ENCODE measurements around the gene FAHD2A. TPM values are rescaled to one million over a fixed set of nuclear protein-coding genes. Genes with fewer than 3 reads are reported as not detected.

The FAHD2A gene
- total and polyA plus RNA-seq, 8 donors = 11.7 to 40.7 (median 24.7) TPM

DNA sequence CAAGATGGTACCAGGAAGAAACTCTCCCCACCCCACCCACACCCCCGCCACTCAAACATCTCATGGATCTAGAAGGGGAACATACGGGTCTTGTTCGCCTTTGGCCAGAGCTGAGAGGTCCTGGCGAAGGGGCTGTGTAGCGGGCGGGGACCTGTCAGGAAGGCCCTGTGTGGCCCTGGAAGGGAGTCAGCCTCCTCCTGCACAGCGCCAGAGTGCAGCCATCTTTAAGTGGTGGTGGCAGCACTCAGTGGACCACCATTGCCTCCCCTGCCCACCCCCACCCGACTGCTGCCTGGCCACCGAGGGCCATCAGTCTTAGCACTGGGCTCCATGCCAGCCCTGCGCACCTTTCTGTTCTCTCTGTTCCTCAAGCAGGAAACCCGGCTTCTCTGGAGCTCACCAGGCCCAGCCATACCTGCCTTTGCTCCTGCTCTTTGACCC is 11.6 kb upstream of the FAHD2A start:
- H3K4me1 ChIP-seq = peaks cover 5 to 24% (median 14%) of the 10 kb centered on the region in 4 donors
- H3K4me3 ChIP-seq = no peak overlapping the region
- H3K36me3 ChIP-seq = no peaks in the 10 kb centered on the region
- H3K9me3 ChIP-seq = no peaks in the 10 kb centered on the region
- TF ChIP-seq POLR2AphosphoS5 (IDR thresholded peaks at IDR 0.05) (no peak), EP300 (IDR thresholded peaks at IDR 0.05) (no peak), POLR2A (IDR thresholded peaks at IDR 0.05) (no peak)
- TF ChIP-seq, protein P1, sequence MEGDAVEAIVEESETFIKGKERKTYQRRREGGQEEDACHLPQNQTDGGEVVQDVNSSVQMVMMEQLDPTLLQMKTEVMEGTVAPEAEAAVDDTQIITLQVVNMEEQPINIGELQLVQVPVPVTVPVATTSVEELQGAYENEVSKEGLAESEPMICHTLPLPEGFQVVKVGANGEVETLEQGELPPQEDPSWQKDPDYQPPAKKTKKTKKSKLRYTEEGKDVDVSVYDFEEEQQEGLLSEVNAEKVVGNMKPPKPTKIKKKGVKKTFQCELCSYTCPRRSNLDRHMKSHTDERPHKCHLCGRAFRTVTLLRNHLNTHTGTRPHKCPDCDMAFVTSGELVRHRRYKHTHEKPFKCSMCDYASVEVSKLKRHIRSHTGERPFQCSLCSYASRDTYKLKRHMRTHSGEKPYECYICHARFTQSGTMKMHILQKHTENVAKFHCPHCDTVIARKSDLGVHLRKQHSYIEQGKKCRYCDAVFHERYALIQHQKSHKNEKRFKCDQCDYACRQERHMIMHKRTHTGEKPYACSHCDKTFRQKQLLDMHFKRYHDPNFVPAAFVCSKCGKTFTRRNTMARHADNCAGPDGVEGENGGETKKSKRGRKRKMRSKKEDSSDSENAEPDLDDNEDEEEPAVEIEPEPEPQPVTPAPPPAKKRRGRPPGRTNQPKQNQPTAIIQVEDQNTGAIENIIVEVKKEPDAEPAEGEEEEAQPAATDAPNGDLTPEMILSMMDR (IDR thresholded peaks at IDR 0.05) = no peak
- DNase-seq = no peak
- H3K27me3 ChIP-seq = peaks cover 0 to 11% (median 0%) of the 10 kb centered on the region in 3 donors
- no peak overlapping the region for H3K27ac ChIP-seq
- 73 to 95% (median 78%) methylated on average over 9 to 11 of the region's 11 CpGs for WGBS, 5 donors
- intact Hi-C loops (cut with DNase I; ENCODE audit: low total_unique reads) = no loop called here

DNA sequence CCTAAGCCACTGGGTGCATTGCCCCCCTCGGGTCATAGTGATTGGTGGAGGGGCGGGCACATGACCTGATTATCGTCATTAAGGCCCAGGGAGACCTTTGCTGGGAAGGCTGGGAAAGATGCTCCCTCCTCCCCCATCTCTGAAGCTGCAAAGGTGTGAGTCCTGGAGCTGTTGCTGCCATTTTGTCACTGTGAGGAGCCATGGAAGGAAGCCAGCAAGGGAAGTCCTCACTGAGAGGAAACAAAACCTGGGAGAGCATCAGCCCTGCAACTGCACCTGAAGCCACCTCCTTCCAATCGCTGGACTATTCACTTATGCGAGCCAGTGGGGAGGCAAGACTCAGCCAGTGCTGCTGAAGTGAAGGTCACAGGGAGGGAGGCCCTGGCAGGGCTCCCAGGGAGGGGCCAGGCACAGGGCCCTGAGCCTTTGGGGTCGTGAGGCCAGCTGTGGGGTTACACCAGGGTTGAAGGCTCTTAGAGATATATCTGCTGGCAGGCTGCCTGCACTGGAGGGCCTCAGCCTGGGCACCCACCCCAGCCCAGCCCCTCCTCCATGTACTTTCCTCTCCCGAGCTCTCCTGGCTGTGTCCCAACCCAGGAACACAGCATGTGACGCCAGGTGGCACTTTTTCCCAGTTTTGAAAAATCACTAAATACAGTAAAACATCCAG is 10.7 kb upstream of the FAHD2A start:
- Histone ChIP-seq H3K36me3 (no peaks in the 10 kb centered on the region), H3K4me3 (no peak overlapping the region), H3K27me3 (peaks cover 0 to 11% (median 0%) of the 10 kb centered on the region in 3 donors), H3K9me3 (no peaks in the 10 kb centered on the region), H3K4me1 (peaks cover 5 to 24% (median 14%) of the 10 kb centered on the region in 4 donors), H3K27ac (peak overlapping the region in 1 of 5 donors; percentile 3)
- 40 to 63% (median 57%) methylated on average over 6 to 8 of the region's 8 CpGs for WGBS, 5 donors
- TF ChIP-seq, protein P1 (IDR thresholded peaks at IDR 0.05) = no peak
- no peak for TF ChIP-seq POLR2A (IDR thresholded peaks at IDR 0.05)
- no peak for TF ChIP-seq EP300 (IDR thresholded peaks at IDR 0.05)
- TF ChIP-seq POLR2AphosphoS5 (IDR thresholded peaks at IDR 0.05) = no peak
- intact Hi-C loops (cut with DNase I; ENCODE audit: low total_unique reads) = no loop called here
- DNase-seq = peak; percentile 59 to 66

DNA sequence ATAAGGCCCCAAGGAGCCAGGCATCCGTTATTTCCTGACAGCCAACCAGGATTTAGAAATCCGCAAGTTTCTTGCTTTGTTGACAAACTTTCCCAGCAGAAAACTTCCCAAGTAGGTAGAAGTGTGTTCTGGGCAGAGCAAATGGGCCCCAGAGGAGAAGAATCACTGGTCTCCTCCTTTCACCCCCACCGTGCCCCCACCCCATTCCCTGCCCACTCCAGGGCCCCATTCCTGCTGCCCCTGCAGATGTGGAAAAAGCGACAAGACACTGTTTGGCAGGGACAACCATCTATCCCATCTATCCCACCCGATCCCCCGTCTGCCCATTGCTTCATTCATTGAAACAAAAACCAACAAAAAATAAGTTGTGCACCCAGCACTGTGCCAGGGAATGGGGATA is 10.2 kb upstream of the FAHD2A start:
- 68 to 86% (median 82%) methylated on average over 6 of the region's 6 CpGs for WGBS, 5 donors
- DNase-seq = no peak
- Histone ChIP-seq H3K27me3 (peaks cover 0 to 11% (median 0%) of the 10 kb centered on the region in 3 donors), H3K27ac (no peak overlapping the region), H3K4me1 (peaks cover 5 to 24% (median 14%) of the 10 kb centered on the region in 4 donors), H3K36me3 (no peaks in the 10 kb centered on the region), H3K4me3 (no peak overlapping the region), H3K9me3 (no peaks in the 10 kb centered on the region)
- TF ChIP-seq POLR2A (IDR thresholded peaks at IDR 0.05) (no peak), POLR2AphosphoS5 (IDR thresholded peaks at IDR 0.05) (no peak), EP300 (IDR thresholded peaks at IDR 0.05) (no peak)
- TF ChIP-seq, protein P1 (IDR thresholded peaks at IDR 0.05) = no peak
- intact Hi-C loops (cut with DNase I; ENCODE audit: low total_unique reads) = no loop called here

DNA sequence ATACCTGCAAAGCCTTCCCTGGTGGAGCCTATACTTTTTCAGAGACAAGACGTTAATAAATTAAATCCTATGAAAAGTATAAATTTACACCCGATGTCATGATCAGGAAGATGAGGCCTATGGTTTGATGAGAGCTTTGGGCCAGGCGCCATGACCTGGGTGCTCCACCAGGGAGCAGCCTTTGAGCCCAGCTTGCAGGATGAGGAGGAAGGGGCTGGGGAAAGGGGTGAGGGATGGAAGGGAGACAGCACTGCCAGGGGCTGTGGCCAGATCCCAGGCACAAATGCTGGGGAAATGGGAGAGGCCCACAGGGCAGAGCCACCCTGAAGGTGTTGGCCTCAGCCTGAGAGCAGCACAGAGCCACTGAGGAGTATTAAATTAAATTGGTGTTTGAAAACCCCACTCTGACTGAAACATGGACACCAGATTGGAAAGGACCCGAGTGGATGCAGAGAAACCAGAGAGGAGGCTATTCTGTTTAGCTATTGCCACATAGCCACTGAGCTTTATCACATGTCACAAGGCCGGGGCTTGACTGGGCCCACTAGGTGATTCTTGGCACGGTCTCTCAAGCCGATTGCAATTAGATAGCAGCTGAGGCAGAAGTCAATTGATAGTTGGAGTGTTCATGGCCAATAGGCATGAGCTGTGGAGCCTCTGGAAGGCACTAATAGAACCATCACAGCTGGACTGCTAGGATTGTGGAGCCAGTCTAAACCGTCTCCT is 9.6 kb upstream of the FAHD2A start:
- WGBS, 5 donors = 64 to 75% (median 67%) methylated on average over 8 of the region's 8 CpGs
- H3K4me3 ChIP-seq = no peak overlapping the region
- peaks cover 0 to 11% (median 0%) of the 10 kb centered on the region in 3 donors for H3K27me3 ChIP-seq
- no peak for DNase-seq
- intact Hi-C loops (cut with DNase I; ENCODE audit: low total_unique reads) = no loop called here
- no peaks in the 10 kb centered on the region for H3K36me3 ChIP-seq
- no peak for TF ChIP-seq EP300 (IDR thresholded peaks at IDR 0.05)
- no peak for TF ChIP-seq POLR2A (IDR thresholded peaks at IDR 0.05)
- no peak for TF ChIP-seq POLR2AphosphoS5 (IDR thresholded peaks at IDR 0.05)
- TF ChIP-seq, protein P1 (IDR thresholded peaks at IDR 0.05) = no peak
- H3K4me1 ChIP-seq = peaks cover 5 to 24% (median 14%) of the 10 kb centered on the region in 4 donors
- no peaks in the 10 kb centered on the region for H3K9me3 ChIP-seq
- no peak overlapping the region for H3K27ac ChIP-seq
